ENCODE data around the gene COL8A1. TPM values are rescaled to one million over a fixed set of nuclear protein-coding genes. Genes with fewer than 3 reads are reported as not detected.
"Not testable (repeated sequence)": the region's sequence is repeated elsewhere in the genome, so short reads cannot be mapped to it uniquely, and the experiment has no call there.

COL8A1 gene
- total RNA-seq, 1 donor from 2014 or later = 5.6 TPM

DNA sequence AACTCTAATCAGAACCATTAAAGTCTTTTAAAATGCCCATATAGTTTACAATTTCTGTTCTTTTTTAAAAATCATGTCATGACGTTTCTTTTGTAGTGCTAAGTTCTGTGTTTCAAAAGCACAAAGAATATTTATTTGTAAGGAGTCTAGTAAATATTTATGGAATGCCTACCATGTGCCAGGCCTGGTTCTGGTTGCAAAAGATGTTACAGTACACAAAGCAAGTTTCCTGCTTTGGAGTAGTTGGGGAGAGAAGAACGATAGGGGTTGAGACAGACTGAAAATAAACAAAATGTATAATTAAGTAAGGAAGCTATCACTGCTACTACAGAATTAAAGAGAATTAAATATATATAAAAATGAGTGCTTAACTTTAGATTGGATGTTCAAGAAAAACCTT lies 92.5 kb downstream of the COL8A1 start:
- H3K4me1 Mint-ChIP-seq (ENCODE audit: unreplicated experiment) = peaks cover 7% of the 10 kb centered on the region
- no peaks in the 10 kb centered on the region for H3K36me3 Mint-ChIP-seq (ENCODE audit: low read depth, unreplicated experiment)
- H3K4me3 Mint-ChIP-seq (ENCODE audit: unreplicated experiment) = no peak overlapping the region
- no peak for TF ChIP-seq CTCF (IDR thresholded peaks at IDR 0.05; ENCODE audit: unreplicated experiment)
- no peak overlapping the region for H3K27ac Mint-ChIP-seq (ENCODE audit: unreplicated experiment)
- no peak for DNase-seq (ENCODE audit: low spot score)
- no peaks in the 10 kb centered on the region for H3K9me3 Mint-ChIP-seq (ENCODE audit: unreplicated experiment)
- H3K27me3 Mint-ChIP-seq (ENCODE audit: unreplicated experiment) = no peaks in the 10 kb centered on the region

DNA sequence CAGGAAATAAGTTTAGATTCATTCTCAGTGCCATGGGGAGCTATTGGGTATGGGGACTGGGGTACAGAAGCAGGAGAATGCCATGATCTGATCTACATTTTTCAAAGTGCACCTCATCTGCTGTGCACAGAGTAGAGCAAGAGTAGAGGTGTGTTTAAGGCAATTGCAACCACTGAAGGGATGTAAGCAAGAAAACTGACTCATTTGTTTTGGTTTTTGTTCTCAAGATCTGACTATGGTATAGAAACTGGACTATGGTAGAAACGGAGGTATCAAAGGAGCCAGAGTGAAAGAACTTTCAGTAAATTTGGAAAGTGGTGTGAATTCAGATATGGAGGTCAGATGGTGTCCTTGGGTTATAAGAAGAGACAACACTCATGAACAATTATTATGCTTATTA lies 93.1 kb downstream of the COL8A1 start:
- Mint-ChIP-seq H3K4me1 (ENCODE audit: unreplicated experiment) (peaks cover 7% of the 10 kb centered on the region), H3K4me3 (ENCODE audit: unreplicated experiment) (no peak overlapping the region), H3K36me3 (ENCODE audit: low read depth, unreplicated experiment) (no peaks in the 10 kb centered on the region), H3K27me3 (ENCODE audit: unreplicated experiment) (no peaks in the 10 kb centered on the region), H3K27ac (ENCODE audit: unreplicated experiment) (no peak overlapping the region), H3K9me3 (ENCODE audit: unreplicated experiment) (no peaks in the 10 kb centered on the region)
- no peak for TF ChIP-seq CTCF (IDR thresholded peaks at IDR 0.05; ENCODE audit: unreplicated experiment)
- DNase-seq (ENCODE audit: low spot score) = no peak

- not testable (repeated sequence) for DNase-seq (ENCODE audit: low spot score); H3K4me1 Mint-ChIP-seq (ENCODE audit: unreplicated experiment); H3K9me3 Mint-ChIP-seq (ENCODE audit: unreplicated experiment); H3K27me3 Mint-ChIP-seq (ENCODE audit: unreplicated experiment); H3K4me3 Mint-ChIP-seq (ENCODE audit: unreplicated experiment); H3K36me3 Mint-ChIP-seq (ENCODE audit: low read depth, unreplicated experiment); H3K27ac Mint-ChIP-seq (ENCODE audit: unreplicated experiment)
Measured at GRCh38 chr3:99740371-99740770, 102.0 kb downstream of the COL8A1 start.

GRCh38 chr3:99741588-99741987 lies 103.2 kb downstream of the COL8A1 start:
- H3K27ac Mint-ChIP-seq (ENCODE audit: unreplicated experiment) = no peak overlapping the region
- H3K27me3 Mint-ChIP-seq (ENCODE audit: unreplicated experiment) = peaks cover 3% of the 10 kb centered on the region
- H3K9me3 Mint-ChIP-seq (ENCODE audit: unreplicated experiment) = peaks cover 7% of the 10 kb centered on the region
- no peak overlapping the region for H3K4me3 Mint-ChIP-seq (ENCODE audit: unreplicated experiment)
- no peak for TF ChIP-seq CTCF (IDR thresholded peaks at IDR 0.05; ENCODE audit: unreplicated experiment)
- no peak for DNase-seq (ENCODE audit: low spot score)
- peaks cover 7% of the 10 kb centered on the region for H3K36me3 Mint-ChIP-seq (ENCODE audit: low read depth, unreplicated experiment)
- H3K4me1 Mint-ChIP-seq (ENCODE audit: unreplicated experiment) = no peaks in the 10 kb centered on the region

DNA sequence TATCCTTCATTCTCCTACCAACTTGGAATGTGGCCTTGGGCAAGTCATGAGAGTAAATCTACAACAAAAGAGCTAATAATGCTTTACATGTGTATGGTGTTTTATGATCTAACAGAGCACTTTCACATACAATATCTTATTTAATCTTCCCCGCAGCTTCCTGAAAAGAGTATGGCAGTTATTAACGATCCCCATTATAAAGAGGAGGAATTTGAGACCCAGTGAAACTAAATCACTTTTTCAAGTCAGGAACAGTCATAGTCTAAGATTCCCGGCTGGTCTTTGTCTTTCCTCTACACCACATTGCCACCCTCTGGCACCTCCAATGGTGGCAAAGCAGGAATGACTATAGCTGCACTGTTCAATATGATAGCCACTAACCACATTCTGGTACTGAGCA lies 109.5 kb downstream of the COL8A1 start:
- Mint-ChIP-seq H3K4me1 (ENCODE audit: unreplicated experiment) (no peaks in the 10 kb centered on the region), H3K9me3 (ENCODE audit: unreplicated experiment) (no peaks in the 10 kb centered on the region), H3K27me3 (ENCODE audit: unreplicated experiment) (no peaks in the 10 kb centered on the region), H3K27ac (ENCODE audit: unreplicated experiment) (no peak overlapping the region), H3K4me3 (ENCODE audit: unreplicated experiment) (no peak overlapping the region), H3K36me3 (ENCODE audit: low read depth, unreplicated experiment) (no peaks in the 10 kb centered on the region)
- peak; percentile 23 for DNase-seq (ENCODE audit: low spot score)
- no peak for TF ChIP-seq CTCF (IDR thresholded peaks at IDR 0.05; ENCODE audit: unreplicated experiment)

DNA sequence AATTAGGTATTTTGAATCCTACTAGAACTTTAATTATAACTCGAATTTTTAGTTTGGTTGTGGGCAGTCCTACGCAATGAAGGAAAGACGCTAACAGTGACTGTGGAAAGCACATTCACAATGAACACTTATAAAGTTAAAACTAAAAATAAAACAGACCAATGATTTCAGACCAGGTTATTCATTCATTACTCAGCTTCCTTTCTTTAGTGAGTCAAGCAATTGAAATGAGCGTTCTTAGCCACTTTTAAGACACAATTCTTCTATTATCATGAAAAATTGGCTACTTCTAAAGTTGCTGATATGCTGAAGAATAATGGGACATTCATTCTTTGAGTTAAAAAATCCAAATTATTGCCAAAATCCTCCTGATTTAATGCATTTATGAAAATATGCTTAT lies 113.3 kb downstream of the COL8A1 start:
- H3K4me3 Mint-ChIP-seq (ENCODE audit: unreplicated experiment) = no peak overlapping the region
- H3K27ac Mint-ChIP-seq (ENCODE audit: unreplicated experiment) = no peak overlapping the region
- no peaks in the 10 kb centered on the region for H3K27me3 Mint-ChIP-seq (ENCODE audit: unreplicated experiment)
- DNase-seq (ENCODE audit: low spot score) = no peak
- H3K36me3 Mint-ChIP-seq (ENCODE audit: low read depth, unreplicated experiment) = no peaks in the 10 kb centered on the region
- TF ChIP-seq CTCF (IDR thresholded peaks at IDR 0.05; ENCODE audit: unreplicated experiment) = no peak
- H3K9me3 Mint-ChIP-seq (ENCODE audit: unreplicated experiment) = no peaks in the 10 kb centered on the region
- no peaks in the 10 kb centered on the region for H3K4me1 Mint-ChIP-seq (ENCODE audit: unreplicated experiment)

All from endothelial cell (in vitro differentiated cells).